GM19397 (cell line): Measurements from ENCODE around the gene GID4.

ENCODE experiments used
- ATAC-seq: cut with Tn5 transposase; IDR thresholded peaks from one replicate; pipeline ENCODE4 v1.9.1; 2021; ENCODE audit warnings: mild to moderate bottlenecking, moderate library complexity; ENCODE audit not compliant: unreplicated experiment

Gene GID4

GRCh38 chr17:18016426-18016825 lies 22.8 kb upstream of the GID4 start:
- ATAC-seq, result no peak

- no peak for ATAC-seq
These were observed 21.2 kb upstream of the GID4 start for GRCh38 chr17:18017958-18018357.

- ATAC-seq, result no peak
These were observed 20.7 kb upstream of the GID4 start for GRCh38 chr17:18018411-18018921.

- ATAC-seq, result no peak
These were observed 19.4 kb upstream of the GID4 start for GRCh38 chr17:18019838-18020154.

GRCh38 chr17:18020971-18021370 lies 18.2 kb upstream of the GID4 start:
- ATAC-seq, result no peak

- ATAC-seq, result no peak
These were observed 17.8 kb upstream of the GID4 start for GRCh38 chr17:18021372-18021771.

GRCh38 chr17:18025241-18025944 lies 13.8 kb upstream of the GID4 start:
- ATAC-seq, result no peak

- no peak for ATAC-seq
These were observed 13.0 kb upstream of the GID4 start for GRCh38 chr17:18025945-18026776.

- no peak for ATAC-seq
These were observed 11.9 kb upstream of the GID4 start for GRCh38 chr17:18027280-18027679.

GRCh38 chr17:18028114-18028951 lies 10.9 kb upstream of the GID4 start:
- ATAC-seq, result no peak

- no peak for ATAC-seq
These were observed 10.2 kb upstream of the GID4 start for GRCh38 chr17:18028952-18029540.

GRCh38 chr17:18031955-18032354 lies 7.3 kb upstream of the GID4 start:
- ATAC-seq, result no peak

- ATAC-seq, result peak; percentile 48
These were observed 5.6 kb upstream of the GID4 start for GRCh38 chr17:18033442-18034099.

GRCh38 chr17:18035704-18036103 lies 3.5 kb upstream of the GID4 start:
- ATAC-seq, result no peak

- ATAC-seq, result no peak
These were observed 1.7 kb upstream of the GID4 start for GRCh38 chr17:18037486-18037885.

- ATAC-seq, result no peak
These were observed 908 bp upstream of the GID4 start for GRCh38 chr17:18038149-18038850.

GRCh38 chr17:18039535-18040260 lies 490 bp downstream of the GID4 start:
- peak; percentile 35 for ATAC-seq

GRCh38 chr17:18040261-18040858 lies 1.2 kb downstream of the GID4 start:
- ATAC-seq, result no peak

- no peak for ATAC-seq
These were observed 2.6 kb downstream of the GID4 start for GRCh38 chr17:18041776-18042175.
